ENCODE measurements around the gene CCDC30.

The CCDC30 gene

DNA sequence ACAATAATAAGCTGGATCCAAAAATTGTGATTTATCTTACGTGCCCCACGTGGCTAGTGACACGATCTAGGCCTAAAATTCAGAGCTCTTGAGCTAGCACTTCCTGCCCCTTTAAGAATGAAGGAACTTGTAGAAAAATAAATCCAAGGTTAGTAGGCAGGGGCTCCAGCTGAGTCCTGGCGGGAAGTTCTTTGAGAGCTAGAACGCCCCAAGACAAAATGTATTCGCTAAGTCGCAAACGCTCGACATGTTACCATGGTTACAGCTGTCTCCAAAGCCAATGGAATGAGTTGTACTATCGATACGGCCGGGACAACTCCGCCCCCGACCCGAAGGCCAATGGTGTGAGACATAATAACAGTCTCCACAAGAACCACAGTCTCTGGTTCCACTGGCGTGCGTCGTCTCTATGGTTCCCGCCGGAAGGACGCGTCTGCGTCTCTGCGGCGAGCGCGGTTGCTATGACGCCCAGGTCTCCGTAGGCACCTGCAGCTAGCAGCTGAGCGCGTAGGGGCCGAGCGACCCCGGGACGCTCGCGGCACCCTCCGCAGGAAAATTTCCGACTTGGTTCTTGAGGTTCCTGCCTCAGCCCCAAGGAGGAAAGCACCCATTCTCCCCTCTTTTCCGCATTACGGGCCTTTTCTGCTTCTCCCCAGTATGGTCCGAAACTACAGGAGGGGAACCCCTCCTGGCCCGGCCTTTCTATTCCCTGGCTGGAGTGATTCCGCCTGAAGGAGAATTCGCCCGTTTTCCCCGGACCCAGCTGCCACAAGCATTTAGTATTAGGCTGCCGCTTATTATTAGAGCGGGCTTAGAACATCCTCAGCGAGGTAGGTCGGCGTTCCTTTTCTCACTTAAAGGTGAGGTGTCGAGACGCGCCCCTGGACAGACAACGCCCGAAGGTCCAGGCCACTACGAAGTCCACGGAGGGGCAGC is at the start of gene CCDC30:
Gene CCDC30, plus strand, starts transcription at position 459 of the 936 bp plus-strand sequence. CDS start 17,266 bp downstream, outside the sequence.
- no peaks in the 10 kb centered on the region for H3K9me3 ChIP-seq (ENCODE audit: control insufficient read depth in 2 of 2, low read length in 2 of 2)
- peak within 1 kb of the TSS; percentile 79 to 81 for H3K4me3 ChIP-seq (ENCODE audit: low read length in 2 of 2)
- peak within 1 kb of the TSS in 1 of 2 donors; percentile 52 for H3K9ac ChIP-seq (ENCODE audit: low read depth in 1 of 2, low read length in 2 of 2)
- peaks cover 13 to 30% of the 10 kb centered on the region in 2 donors for H3K36me3 ChIP-seq (ENCODE audit: control insufficient read depth in 2 of 2, insufficient read depth in 2 of 2, low read length in 2 of 2)
- peaks cover 4 to 8% of the 10 kb centered on the region in 2 donors for H3K4me1 ChIP-seq (ENCODE audit: control insufficient read depth in 2 of 2, insufficient read depth in 2 of 2, low read length in 2 of 2)
- H3K27me3 ChIP-seq (ENCODE audit: control insufficient read depth in 2 of 2, insufficient read depth in 2 of 2, low read length in 2 of 2): no peaks in the 10 kb centered on the region
- H3K27ac ChIP-seq (ENCODE audit: low read depth in 2 of 2, low read length in 2 of 2): no peak within 1 kb of the TSS

DNA sequence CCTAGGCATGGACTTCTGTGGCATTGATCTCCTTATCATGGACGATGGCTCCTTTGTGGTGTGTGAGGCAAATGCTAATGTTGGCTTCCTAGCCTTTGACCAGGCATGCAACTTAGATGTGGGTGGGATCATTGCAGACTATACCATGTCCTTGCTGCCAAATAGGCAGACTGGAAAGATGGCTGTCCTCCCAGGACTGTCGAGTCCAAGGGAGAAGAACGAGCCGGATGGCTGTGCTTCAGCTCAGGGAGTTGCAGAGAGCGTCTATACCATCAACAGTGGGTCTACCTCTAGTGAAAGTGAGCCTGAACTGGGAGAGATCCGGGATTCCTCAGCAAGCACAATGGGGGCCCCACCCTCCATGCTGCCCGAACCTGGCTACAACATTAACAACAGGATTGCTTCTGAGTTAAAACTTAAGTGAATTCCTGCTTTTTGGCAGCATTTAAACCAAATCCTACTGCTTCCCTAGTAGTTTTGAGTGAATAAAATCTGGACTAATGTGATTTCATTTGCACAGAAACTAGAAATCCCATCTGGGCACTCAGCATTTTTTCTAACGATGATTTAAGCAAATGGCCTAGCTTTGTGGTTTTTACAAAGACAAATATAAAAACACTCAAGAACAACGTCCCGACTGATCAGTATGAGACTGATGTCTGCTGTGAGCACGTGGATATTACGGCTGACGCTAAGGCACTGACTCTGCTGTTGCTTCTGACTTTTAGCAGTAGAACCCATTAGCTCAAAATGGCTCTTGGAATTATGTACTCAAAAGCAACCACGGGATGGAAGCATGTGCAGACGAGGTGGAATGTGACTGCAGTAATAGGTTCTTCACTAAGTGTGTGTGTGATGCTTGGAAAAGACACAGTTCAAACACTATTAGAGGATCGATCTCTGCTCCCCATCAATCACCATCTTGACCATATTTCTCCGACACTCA is 48.3 kb upstream of the CCDC30 start:
- Histone ChIP-seq H3K36me3 (ENCODE audit: control insufficient read depth in 2 of 2, insufficient read depth in 2 of 2, low read length in 2 of 2) (peaks cover 5 to 9% of the 10 kb centered on the region in 2 donors), H3K27ac (ENCODE audit: low read depth in 2 of 2, low read length in 2 of 2) (no peak overlapping the region), H3K4me3 (ENCODE audit: low read length in 2 of 2) (no peak overlapping the region), H3K27me3 (ENCODE audit: control insufficient read depth in 2 of 2, insufficient read depth in 2 of 2, low read length in 2 of 2) (no peaks in the 10 kb centered on the region), H3K9me3 (ENCODE audit: control insufficient read depth in 2 of 2, low read length in 2 of 2) (no peaks in the 10 kb centered on the region), H3K9ac (ENCODE audit: low read depth in 1 of 2, low read length in 2 of 2) (no peak overlapping the region), H3K4me1 (ENCODE audit: control insufficient read depth in 2 of 2, insufficient read depth in 2 of 2, low read length in 2 of 2) (no peaks in the 10 kb centered on the region)

DNA sequence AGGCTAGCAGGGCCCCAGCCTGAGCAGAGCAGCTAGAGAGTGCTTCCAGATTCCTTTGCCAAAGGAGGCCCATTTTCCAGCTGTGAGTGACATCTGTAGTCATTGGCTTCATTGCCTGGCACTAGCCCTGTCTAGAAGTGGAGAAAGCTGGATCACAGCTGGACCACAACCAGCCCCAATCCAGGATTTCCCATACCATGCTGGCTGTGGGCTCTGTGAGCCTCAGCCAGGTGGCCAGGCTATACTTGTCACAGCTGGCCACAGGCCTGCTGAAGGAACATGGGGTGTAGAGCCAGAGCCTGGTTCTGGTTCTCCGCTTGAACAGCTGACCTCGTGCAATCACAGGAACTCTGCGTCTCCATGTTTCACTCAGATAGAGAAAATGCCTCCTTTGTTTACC is 45.9 kb upstream of the CCDC30 start:
- no peak overlapping the region for H3K27ac ChIP-seq (ENCODE audit: low read depth in 2 of 2, low read length in 2 of 2)
- H3K36me3 ChIP-seq (ENCODE audit: control insufficient read depth in 2 of 2, insufficient read depth in 2 of 2, low read length in 2 of 2): peaks cover 5 to 9% of the 10 kb centered on the region in 2 donors
- no peaks in the 10 kb centered on the region for H3K9me3 ChIP-seq (ENCODE audit: control insufficient read depth in 2 of 2, low read length in 2 of 2)
- no peak overlapping the region for H3K4me3 ChIP-seq (ENCODE audit: low read length in 2 of 2)
- no peaks in the 10 kb centered on the region for H3K4me1 ChIP-seq (ENCODE audit: control insufficient read depth in 2 of 2, insufficient read depth in 2 of 2, low read length in 2 of 2)
- H3K9ac ChIP-seq (ENCODE audit: low read depth in 1 of 2, low read length in 2 of 2): no peak overlapping the region
- H3K27me3 ChIP-seq (ENCODE audit: control insufficient read depth in 2 of 2, insufficient read depth in 2 of 2, low read length in 2 of 2): no peaks in the 10 kb centered on the region

GRCh38 chr1:42418516-42418915 is 44.6 kb upstream of the CCDC30 start:
- Histone ChIP-seq H3K9ac (ENCODE audit: low read depth in 1 of 2, low read length in 2 of 2) (no peak overlapping the region), H3K27ac (ENCODE audit: low read depth in 2 of 2, low read length in 2 of 2) (no peak overlapping the region), H3K4me3 (ENCODE audit: low read length in 2 of 2) (no peak overlapping the region), H3K9me3 (ENCODE audit: control insufficient read depth in 2 of 2, low read length in 2 of 2) (no peaks in the 10 kb centered on the region), H3K36me3 (ENCODE audit: control insufficient read depth in 2 of 2, insufficient read depth in 2 of 2, low read length in 2 of 2) (peaks cover 5 to 9% of the 10 kb centered on the region in 2 donors), H3K27me3 (ENCODE audit: control insufficient read depth in 2 of 2, insufficient read depth in 2 of 2, low read length in 2 of 2) (no peaks in the 10 kb centered on the region), H3K4me1 (ENCODE audit: control insufficient read depth in 2 of 2, insufficient read depth in 2 of 2, low read length in 2 of 2) (no peaks in the 10 kb centered on the region)

DNA sequence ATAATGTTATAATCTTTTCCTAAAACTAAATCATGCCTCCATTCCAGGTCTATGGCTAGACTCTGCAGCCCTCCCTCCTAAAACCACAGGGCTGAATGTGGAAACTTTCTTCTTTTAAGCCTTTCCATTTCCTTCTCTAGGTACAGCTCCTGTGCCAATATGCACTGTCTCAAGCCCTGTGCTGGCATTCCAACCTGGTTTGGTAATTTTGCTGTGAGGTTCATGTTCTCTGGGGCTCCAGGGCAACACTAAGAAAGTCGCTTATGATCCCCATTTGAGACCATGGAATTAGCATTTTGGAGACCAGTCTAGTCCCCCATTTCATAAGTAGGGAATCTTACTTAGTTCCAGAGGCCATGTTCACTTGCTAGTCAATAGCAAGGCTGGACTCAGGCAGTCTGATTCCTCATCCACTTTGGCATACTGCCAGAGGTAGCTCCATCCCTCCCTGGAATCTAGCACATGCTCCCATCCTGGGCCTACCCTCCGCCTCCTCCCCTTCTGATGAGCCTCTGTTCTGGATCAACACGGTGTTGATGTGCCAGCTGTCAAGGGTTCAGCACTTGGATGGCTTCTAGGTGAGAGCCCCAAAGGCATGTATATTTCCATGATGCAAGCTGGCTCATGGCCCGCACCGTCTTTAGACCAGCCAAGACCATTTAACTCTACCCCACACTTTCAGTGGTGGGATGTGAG is 43.8 kb upstream of the CCDC30 start:
- Histone ChIP-seq H3K9ac (ENCODE audit: low read depth in 1 of 2, low read length in 2 of 2) (no peak overlapping the region), H3K36me3 (ENCODE audit: control insufficient read depth in 2 of 2, insufficient read depth in 2 of 2, low read length in 2 of 2) (peaks cover 4 to 8% of the 10 kb centered on the region in 2 donors), H3K9me3 (ENCODE audit: control insufficient read depth in 2 of 2, low read length in 2 of 2) (no peaks in the 10 kb centered on the region), H3K27me3 (ENCODE audit: control insufficient read depth in 2 of 2, insufficient read depth in 2 of 2, low read length in 2 of 2) (no peaks in the 10 kb centered on the region), H3K4me3 (ENCODE audit: low read length in 2 of 2) (no peak overlapping the region), H3K27ac (ENCODE audit: low read depth in 2 of 2, low read length in 2 of 2) (no peak overlapping the region), H3K4me1 (ENCODE audit: control insufficient read depth in 2 of 2, insufficient read depth in 2 of 2, low read length in 2 of 2) (no peaks in the 10 kb centered on the region)

DNA sequence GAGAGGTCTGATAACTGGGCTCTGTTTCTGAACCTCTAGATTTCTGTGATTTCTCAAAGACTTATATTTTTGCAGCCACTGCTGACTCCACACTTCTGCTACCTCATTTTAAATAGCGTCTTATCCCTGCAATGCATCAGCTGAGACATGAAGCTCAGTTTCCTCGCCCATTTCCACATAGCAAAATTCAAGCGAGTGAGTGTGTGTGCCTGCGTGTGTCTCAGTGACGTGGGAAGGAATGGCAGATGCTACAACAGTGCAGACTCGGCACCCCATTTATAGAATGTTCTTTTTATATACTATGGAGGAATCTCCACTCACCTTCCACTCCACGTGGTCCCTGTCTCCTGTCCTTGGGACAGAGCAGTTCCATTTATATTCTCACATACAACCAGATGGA is 43.0 kb upstream of the CCDC30 start:
- no peak overlapping the region for H3K9ac ChIP-seq (ENCODE audit: low read depth in 1 of 2, low read length in 2 of 2)
- H3K27ac ChIP-seq (ENCODE audit: low read depth in 2 of 2, low read length in 2 of 2): no peak overlapping the region
- H3K36me3 ChIP-seq (ENCODE audit: control insufficient read depth in 2 of 2, insufficient read depth in 2 of 2, low read length in 2 of 2): peaks cover 0 to 4% of the 10 kb centered on the region in 2 donors
- no peaks in the 10 kb centered on the region for H3K4me1 ChIP-seq (ENCODE audit: control insufficient read depth in 2 of 2, insufficient read depth in 2 of 2, low read length in 2 of 2)
- no peaks in the 10 kb centered on the region for H3K27me3 ChIP-seq (ENCODE audit: control insufficient read depth in 2 of 2, insufficient read depth in 2 of 2, low read length in 2 of 2)
- H3K4me3 ChIP-seq (ENCODE audit: low read length in 2 of 2): no peak overlapping the region
- H3K9me3 ChIP-seq (ENCODE audit: control insufficient read depth in 2 of 2, low read length in 2 of 2): no peaks in the 10 kb centered on the region

- Histone ChIP-seq H3K4me1 (ENCODE audit: control insufficient read depth in 2 of 2, insufficient read depth in 2 of 2, low read length in 2 of 2) (no peaks in the 10 kb centered on the region), H3K4me3 (ENCODE audit: low read length in 2 of 2) (no peak overlapping the region), H3K36me3 (ENCODE audit: control insufficient read depth in 2 of 2, insufficient read depth in 2 of 2, low read length in 2 of 2) (no peaks in the 10 kb centered on the region), H3K9me3 (ENCODE audit: control insufficient read depth in 2 of 2, low read length in 2 of 2) (no peaks in the 10 kb centered on the region), H3K9ac (ENCODE audit: low read depth in 1 of 2, low read length in 2 of 2) (no peak overlapping the region), H3K27me3 (ENCODE audit: control insufficient read depth in 2 of 2, insufficient read depth in 2 of 2, low read length in 2 of 2) (no peaks in the 10 kb centered on the region), H3K27ac (ENCODE audit: low read depth in 2 of 2, low read length in 2 of 2) (no peak overlapping the region)
Measured at GRCh38 chr1:42420911-42421585, 42.0 kb upstream of the CCDC30 start.

DNA sequence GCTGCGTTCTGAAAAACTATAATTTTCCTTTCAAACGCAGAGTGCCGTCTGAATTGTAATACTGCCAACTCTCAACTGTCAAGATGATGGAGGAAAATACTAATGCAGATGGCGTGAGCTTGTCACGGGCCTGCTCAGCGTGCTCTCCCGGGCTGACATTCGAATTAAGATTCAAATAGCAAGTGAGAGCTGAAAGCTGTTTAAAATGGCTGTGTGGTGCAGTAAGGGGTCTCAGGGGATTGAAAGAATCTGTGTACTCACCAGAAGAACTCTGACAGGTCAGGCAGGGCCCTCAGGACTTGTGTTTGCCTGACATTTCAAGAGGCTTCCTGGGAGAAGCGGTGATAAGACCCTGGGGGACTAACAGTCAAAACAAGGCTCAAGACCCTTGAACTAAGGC is 40.3 kb upstream of the CCDC30 start:
- H3K9ac ChIP-seq (ENCODE audit: low read depth in 1 of 2, low read length in 2 of 2): peak overlapping the region in 1 of 2 donors; percentile 8
- H3K4me3 ChIP-seq (ENCODE audit: low read length in 2 of 2): no peak overlapping the region
- H3K9me3 ChIP-seq (ENCODE audit: control insufficient read depth in 2 of 2, low read length in 2 of 2): no peaks in the 10 kb centered on the region
- H3K27me3 ChIP-seq (ENCODE audit: control insufficient read depth in 2 of 2, insufficient read depth in 2 of 2, low read length in 2 of 2): no peaks in the 10 kb centered on the region
- no peaks in the 10 kb centered on the region for H3K4me1 ChIP-seq (ENCODE audit: control insufficient read depth in 2 of 2, insufficient read depth in 2 of 2, low read length in 2 of 2)
- H3K27ac ChIP-seq (ENCODE audit: low read depth in 2 of 2, low read length in 2 of 2): no peak overlapping the region
- H3K36me3 ChIP-seq (ENCODE audit: control insufficient read depth in 2 of 2, insufficient read depth in 2 of 2, low read length in 2 of 2): no peaks in the 10 kb centered on the region

DNA sequence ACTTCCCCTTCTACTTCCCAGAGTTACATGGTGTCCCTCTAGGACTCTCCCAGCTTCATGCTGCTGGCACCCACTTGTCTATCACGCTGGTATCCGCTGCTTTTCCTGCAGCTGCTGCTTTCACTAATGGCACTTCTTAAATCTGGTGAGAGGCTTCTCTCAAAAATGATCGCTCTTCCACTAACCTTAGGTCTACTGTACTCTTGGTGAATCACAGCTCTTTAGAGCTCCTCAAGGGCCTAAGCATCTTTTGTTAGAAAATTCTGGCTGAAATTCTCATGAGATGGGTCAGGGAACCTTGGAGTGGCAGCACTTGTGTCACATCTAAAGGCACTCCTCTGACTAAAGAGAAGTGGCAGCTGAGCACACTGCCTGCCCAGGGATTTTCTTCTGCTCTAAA is 39.4 kb upstream of the CCDC30 start:
- Histone ChIP-seq H3K9ac (ENCODE audit: low read depth in 1 of 2, low read length in 2 of 2) (no peak overlapping the region), H3K9me3 (ENCODE audit: control insufficient read depth in 2 of 2, low read length in 2 of 2) (no peaks in the 10 kb centered on the region), H3K4me1 (ENCODE audit: control insufficient read depth in 2 of 2, insufficient read depth in 2 of 2, low read length in 2 of 2) (no peaks in the 10 kb centered on the region), H3K27me3 (ENCODE audit: control insufficient read depth in 2 of 2, insufficient read depth in 2 of 2, low read length in 2 of 2) (no peaks in the 10 kb centered on the region), H3K27ac (ENCODE audit: low read depth in 2 of 2, low read length in 2 of 2) (no peak overlapping the region), H3K4me3 (ENCODE audit: low read length in 2 of 2) (no peak overlapping the region), H3K36me3 (ENCODE audit: control insufficient read depth in 2 of 2, insufficient read depth in 2 of 2, low read length in 2 of 2) (no peaks in the 10 kb centered on the region)

All from mucosa of rectum (tissue), 2 donors.